Measurements from ENCODE around the gene PPFIA1.
"Not testable (repeated sequence)": the region's sequence is repeated elsewhere in the genome, so short reads cannot be mapped to it uniquely, and the experiment has no call there.

The PPFIA1 gene

DNA sequence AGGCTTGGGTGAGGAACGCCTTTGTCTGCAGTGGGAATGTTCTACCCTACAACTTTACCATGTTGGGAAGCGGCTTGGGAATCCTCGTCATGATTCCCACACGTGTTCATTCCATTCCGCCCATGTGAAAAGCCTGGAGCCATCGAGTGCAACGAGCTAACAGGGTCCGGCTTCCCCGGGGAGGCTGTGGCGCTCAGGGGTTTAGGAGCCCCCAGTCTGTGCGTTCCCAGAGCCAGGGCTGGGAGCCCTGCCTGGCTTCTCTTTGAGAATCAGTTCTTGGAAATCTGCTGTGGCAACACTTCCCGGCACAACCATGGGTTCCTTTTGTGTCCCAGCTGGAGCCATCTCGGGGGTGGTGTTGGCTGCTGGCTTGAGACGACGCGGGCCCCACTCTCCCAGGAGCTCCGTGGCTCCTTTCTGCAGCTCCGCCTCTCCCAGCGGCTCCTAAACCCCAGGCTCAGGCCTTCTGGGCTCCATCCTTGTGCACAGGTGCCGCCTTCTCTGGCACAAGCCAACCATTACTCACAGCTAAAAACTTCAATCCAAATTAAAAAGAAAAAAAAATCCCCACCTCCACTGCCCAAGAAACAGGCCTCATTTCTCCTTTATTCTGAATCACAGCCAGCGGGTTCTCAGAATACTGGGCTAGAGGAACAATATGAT is 18.7 kb upstream of the PPFIA1 start:
- TF ChIP-seq, protein P1, sequence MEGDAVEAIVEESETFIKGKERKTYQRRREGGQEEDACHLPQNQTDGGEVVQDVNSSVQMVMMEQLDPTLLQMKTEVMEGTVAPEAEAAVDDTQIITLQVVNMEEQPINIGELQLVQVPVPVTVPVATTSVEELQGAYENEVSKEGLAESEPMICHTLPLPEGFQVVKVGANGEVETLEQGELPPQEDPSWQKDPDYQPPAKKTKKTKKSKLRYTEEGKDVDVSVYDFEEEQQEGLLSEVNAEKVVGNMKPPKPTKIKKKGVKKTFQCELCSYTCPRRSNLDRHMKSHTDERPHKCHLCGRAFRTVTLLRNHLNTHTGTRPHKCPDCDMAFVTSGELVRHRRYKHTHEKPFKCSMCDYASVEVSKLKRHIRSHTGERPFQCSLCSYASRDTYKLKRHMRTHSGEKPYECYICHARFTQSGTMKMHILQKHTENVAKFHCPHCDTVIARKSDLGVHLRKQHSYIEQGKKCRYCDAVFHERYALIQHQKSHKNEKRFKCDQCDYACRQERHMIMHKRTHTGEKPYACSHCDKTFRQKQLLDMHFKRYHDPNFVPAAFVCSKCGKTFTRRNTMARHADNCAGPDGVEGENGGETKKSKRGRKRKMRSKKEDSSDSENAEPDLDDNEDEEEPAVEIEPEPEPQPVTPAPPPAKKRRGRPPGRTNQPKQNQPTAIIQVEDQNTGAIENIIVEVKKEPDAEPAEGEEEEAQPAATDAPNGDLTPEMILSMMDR (IDR thresholded peaks at IDR 0.05; ENCODE audit: low read depth, low read length), result no peak
- no peak for DNase-seq (ENCODE audit: extremely low read depth, low read depth)

DNA sequence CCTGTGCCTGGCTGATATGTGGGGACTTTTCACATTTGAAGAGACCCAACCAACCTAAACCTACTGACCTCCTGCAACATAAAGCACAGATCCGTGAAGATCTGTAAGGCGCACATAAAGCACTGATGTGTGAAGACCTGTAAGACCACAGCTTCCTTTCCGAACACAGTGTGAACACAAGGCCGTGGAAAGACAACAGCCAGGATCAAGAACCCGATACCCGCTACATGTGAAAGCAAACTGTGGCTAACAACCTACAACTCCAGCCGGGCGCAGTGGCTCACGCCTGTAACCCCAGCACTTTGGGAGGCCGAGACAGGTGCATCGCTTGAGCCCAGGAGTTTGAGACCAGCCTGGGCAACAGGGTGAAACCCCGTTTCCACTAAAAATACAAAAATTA is 17.6 kb upstream of the PPFIA1 start:
- no peak for DNase-seq (ENCODE audit: extremely low read depth, low read depth)
- TF ChIP-seq, protein P1 (IDR thresholded peaks at IDR 0.05; ENCODE audit: low read depth, low read length), result no peak

DNA sequence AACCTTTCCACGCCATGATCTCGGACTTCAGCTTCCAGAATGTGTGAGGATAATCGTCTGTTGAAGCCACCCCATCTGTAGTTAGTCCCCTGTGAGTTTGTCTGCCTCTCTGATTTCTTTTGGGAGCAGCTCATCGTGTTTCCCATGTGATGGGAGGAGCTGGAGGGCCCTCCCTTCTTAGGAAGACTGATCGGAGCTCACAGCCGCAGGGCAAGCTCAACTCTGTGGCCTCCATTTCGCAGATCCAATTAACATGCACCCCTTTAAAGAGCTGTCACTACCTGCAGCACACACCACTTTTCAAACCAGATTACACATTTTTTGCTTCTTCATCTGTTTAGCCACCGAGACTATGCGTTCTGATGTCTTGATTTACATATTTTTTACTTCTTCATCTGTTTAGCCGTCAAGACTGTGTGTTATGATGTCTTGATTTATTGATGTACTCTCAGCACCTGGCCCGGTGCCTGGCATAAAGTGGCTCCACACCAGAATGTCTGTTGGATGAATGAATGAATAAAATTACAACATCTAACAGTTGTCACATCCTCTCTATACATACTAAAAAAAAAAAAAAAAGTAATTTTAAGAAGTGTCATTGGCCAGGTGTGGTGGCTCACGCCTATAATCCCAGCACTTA is 14.9 kb upstream of the PPFIA1 start:
- no peak for DNase-seq (ENCODE audit: extremely low read depth, low read depth)
- TF ChIP-seq, protein P1 (IDR thresholded peaks at IDR 0.05; ENCODE audit: low read depth, low read length), result no peak

DNA sequence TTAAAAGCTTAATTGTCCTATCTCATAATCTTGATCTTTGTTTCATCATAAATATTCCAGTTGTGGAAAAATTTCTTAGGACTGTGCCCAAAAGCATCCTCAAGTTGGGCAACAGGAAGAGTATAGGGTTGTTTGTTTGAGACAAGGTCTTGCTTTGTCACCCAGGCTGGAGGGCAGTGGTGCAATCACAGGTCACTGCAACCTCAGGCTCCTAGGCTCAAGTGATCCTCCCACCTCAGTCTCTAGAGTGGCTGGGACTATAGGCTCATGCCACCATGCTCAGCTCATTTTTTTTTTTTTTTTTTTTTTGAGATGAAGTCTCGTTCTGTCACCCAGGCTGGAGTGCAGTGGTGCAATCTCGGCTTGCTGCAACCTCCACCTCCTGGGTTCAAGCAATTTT is 11.4 kb upstream of the PPFIA1 start:
- DNase-seq (ENCODE audit: extremely low read depth, low read depth), result not testable (repeated sequence)

DNA sequence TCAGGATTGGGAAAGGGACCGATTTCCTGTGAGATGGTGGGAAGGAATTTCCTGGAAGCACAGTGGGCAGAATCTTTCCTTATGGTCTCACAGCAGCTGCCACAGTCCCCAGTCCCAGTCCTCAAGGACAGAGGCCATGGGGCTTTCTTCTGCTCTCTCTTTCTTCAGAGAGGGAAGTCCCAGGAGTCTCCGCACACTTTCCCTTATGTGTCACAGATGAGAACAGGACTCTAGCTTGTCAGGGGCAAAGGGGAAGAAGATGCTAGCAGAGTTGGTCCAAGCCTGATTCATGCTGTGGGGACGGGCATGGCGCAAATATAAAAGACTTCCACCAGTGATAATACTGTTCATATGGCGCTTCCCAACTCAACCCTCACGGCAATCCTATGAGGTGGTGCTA is 7.5 kb upstream of the PPFIA1 start:
- TF ChIP-seq, protein P1 (IDR thresholded peaks at IDR 0.05; ENCODE audit: low read depth, low read length), result no peak
- DNase-seq (ENCODE audit: extremely low read depth, low read depth), result no peak

DNA sequence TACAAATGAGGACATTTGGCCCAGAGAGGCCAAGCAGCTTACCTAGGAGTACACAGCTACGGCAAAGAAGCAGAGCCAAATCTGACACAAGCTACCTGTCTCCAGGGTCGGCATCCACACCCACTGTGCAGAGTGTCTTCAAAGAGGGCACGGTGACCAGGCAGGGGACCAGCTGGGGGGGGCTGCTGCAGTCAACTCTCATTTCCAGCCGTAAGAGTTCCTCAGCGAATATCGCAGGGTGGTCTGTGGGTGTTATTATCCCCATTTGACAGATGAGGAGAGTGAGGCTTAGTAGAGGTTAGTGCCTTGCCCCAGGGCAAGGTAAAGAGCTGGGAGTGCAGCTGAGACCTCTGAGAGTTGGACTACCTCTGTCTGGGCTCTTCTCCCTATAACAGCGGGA is 7.1 kb upstream of the PPFIA1 start:
- TF ChIP-seq, protein P1 (IDR thresholded peaks at IDR 0.05; ENCODE audit: low read depth, low read length), result no peak
- DNase-seq (ENCODE audit: extremely low read depth, low read depth), result no peak

DNA sequence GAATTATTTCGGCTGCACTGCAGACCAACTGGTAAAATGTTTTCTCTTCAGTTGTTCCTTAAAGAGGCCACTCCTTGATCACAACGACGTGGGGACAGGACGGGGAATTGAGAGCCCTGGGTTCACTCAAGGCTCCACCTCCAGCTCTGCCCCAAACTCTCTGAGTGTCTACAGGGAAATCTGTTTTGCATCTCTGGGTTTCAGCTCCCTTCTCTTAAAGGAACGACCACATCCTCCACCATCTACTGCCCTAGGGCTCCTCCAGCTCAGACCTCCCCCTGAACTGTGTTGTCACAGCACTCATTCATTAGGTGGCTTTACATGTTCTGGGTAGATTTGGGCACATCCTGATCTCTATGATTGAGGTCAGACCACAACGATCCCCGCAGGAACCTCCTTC is 5.1 kb upstream of the PPFIA1 start:
- TF ChIP-seq, protein P1 (IDR thresholded peaks at IDR 0.05; ENCODE audit: low read depth, low read length), result no peak
- DNase-seq (ENCODE audit: extremely low read depth, low read depth), result no peak
